HG03139 (cell line): ENCODE measurements around the gene POLR3A.
"Not testable (repeated sequence)": the region's sequence is repeated elsewhere in the genome, so short reads cannot be mapped to it uniquely, and the experiment has no call there.

ENCODE experiments used
- ATAC-seq: cut with Tn5 transposase; IDR thresholded peaks from one replicate; pipeline ENCODE4 v1.9.1; 2021; ENCODE audit not compliant: unreplicated experiment

POLR3A gene

DNA sequence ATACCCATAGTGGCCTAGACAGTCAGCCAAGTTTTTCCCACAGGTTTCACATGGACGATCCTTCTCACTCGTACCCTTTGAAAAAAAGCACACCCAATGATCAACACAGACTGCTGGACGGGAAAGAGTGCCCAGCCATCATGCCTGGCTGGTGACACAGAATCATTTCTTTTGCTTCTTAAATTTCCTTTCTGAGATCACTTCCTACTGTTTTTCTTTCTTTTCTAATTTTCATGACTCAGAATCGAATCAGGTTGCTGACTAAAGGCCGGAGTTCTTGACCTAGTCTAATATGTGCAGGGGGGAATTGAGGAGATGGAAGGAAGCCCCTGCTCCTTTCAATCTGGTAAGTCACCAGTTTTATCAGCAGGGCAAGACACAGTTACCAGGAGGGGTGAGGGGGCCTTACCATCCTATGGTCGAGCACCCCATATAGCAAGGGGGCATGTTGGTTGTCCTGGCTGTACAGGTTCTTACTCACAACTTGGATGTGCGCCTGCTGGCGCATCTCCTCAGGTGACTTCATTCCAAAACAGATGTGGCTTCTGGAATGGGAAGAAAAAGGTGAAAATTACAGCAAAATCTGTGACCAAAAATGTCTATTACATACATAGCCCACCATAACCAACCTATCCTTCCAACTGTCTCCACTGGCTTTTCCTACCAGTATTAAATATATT is 3.5 kb downstream of the POLR3A start:
- no peak for ATAC-seq

- no peak for ATAC-seq
These were observed 5.6 kb downstream of the POLR3A start for GRCh38 chr10:78023741-78024140.

DNA sequence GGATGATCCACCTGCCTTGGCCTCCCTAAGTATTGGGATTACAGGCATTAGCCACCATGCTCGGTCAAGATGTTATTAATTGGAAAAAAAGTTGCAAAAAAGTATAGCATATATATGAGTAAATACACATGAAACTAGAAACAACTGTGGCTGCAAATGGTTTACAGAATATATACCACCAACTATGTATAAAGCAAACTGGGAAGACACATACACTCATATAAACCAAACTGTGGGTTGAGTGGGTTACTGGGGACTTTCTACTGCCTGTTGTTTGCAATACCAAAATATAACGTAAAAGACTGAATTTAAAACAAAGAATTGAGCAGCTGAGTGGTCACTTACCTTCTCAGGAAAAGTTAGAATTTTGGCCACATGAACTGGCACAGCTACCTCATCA is 8.1 kb downstream of the POLR3A start:
- no peak for ATAC-seq

GRCh38 chr10:78019264-78019663 is 10.1 kb downstream of the POLR3A start:
- no peak for ATAC-seq

GRCh38 chr10:78017856-78018255 is 11.5 kb downstream of the POLR3A start:
- no peak for ATAC-seq

DNA sequence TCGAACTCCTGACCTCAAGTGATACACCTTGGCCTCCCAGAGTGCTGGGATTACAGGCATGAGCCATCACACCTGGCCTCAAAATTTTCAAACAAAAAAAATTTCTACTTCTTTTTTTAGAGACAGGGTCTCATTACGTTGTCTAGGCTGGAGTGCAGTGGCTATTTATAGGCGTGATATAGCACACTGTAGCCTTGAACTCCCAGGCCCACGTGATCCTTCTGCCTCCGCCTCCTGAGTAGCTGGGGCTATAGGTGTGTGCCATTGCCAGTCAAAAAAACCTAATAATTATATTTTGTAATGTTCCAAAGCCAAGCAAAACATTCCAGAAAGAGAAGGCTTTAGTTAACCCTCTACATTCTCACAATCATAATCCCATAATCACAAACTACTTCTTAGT is 13.8 kb downstream of the POLR3A start:
- no peak for ATAC-seq

GRCh38 chr10:78013564-78013963 is 15.8 kb downstream of the POLR3A start:
- ATAC-seq, result no peak

DNA sequence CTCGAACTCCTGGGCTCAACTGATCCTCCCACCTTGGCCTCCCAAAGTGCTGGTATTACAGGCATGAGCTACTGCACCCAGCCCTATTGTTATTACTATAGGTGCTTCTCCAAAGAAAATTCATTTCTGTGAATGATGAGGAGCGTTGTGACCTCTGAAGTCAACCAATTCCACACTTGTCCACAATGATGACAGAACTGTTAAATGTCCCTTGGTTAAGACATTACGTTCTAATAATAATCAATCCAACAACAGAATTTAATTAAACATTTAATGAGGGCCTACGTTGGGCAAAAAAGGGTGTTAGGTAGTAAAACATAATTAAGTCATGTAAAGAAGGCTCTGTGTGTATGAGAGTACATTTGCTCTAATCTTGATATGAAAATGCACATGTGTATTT is 18.2 kb downstream of the POLR3A start:
- ATAC-seq, result no peak

GRCh38 chr10:78010278-78010677 is 19.0 kb downstream of the POLR3A start:
- ATAC-seq, result no peak

GRCh38 chr10:78009662-78010061 is 19.7 kb downstream of the POLR3A start:
- no peak for ATAC-seq

DNA sequence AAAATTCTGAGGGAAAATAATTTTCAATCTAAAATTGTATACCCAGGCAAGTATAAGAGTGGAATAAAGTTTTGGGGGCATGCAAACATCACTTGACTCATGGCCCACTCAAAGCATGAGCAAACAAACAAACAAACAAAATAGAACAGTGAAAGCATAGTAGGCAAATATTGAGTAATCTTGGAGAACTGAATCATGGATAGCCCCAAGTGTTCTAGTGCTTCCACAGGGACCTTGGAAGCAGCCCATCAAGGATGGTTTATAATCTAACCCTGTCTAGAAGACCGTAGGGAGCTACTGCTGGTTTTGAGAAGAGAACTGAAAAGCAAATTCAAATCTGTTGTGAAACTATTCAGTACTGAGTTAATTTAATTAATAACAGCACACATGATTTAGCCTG is 22.1 kb downstream of the POLR3A start:
- ATAC-seq, result no peak

DNA sequence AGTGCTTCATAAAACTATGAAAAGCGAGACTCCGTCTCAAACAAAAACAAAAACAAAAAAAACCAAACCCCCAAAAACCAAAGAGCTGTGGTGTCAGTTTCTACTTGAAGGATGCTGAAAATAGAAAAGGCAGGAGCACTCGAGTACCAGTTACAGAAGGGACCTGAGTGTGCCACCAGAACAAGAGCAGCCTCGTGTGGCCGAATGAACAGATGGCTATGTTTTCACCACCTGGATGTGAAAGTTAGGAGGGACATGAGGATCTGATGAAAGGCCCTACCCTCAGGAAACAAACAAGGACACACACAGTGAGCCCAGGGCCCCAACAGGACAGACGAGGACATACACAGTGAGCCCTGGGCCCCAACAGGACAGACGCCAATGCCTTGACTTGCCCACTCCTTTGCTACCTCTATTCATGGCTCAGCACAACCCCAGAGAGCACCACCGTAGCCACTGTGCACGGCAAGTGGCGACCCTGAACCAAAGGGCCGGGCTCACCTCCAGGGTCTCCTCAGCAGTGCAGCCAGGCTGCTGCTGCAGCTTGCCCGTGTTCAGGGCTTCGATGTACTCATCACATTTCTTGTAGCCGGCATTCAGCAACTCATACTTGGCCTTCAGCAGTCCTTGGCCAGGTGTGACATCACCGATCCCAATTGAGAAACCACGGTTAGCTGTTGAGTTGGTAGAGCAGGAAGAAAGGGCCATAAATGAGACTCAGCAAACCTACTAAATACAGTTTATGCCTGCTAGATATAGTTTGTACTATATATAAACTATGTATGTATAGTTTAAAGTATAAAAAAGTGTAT is 24.9 kb downstream of the POLR3A start:
- no peak for ATAC-seq

DNA sequence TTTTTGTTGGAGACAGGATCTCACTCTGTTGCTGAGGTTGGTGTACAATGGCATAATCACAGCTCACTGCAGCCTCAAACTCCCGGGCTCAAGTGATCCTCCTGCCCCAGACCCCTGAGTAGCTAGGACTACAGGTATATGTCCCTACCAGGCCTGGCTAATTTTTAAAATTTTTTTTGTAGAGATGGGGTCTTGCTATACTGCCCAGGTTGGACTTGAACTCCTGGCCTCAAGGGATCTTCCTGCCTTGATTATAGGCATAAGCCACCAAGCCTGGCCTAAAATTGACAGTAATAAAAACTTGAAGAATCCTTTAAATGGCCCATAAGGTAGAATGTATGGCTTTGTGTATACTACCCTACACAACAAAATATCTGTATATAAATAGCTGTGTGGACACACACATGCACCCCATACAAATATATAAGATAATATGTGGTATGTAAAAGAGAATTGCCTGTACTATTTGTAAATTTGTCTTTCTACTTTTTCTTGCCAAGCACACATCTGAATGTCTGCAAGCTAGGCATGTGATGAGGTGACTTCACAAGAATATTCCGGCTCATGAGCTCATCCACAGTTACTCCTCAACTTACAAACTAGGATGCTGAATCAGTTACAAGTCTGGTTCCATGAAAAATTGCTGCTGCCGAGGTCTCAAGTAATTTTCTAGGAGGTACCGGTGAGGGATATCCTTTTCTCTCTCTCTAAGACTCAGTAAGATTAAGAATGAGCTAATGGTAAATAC is 26.6 kb downstream of the POLR3A start:
- ATAC-seq, result no peak

GRCh38 chr10:78000956-78001472 is 28.3 kb downstream of the POLR3A start:
- no peak for ATAC-seq

- no peak for ATAC-seq
These were observed 29.1 kb downstream of the POLR3A start for GRCh38 chr10:78000206-78000605.

- ATAC-seq, result not testable (repeated sequence)
These were observed 30.5 kb downstream of the POLR3A start for GRCh38 chr10:77998780-77999179.

- ATAC-seq, result no peak
These were observed 35.7 kb downstream of the POLR3A start for GRCh38 chr10:77993620-77994019.

DNA sequence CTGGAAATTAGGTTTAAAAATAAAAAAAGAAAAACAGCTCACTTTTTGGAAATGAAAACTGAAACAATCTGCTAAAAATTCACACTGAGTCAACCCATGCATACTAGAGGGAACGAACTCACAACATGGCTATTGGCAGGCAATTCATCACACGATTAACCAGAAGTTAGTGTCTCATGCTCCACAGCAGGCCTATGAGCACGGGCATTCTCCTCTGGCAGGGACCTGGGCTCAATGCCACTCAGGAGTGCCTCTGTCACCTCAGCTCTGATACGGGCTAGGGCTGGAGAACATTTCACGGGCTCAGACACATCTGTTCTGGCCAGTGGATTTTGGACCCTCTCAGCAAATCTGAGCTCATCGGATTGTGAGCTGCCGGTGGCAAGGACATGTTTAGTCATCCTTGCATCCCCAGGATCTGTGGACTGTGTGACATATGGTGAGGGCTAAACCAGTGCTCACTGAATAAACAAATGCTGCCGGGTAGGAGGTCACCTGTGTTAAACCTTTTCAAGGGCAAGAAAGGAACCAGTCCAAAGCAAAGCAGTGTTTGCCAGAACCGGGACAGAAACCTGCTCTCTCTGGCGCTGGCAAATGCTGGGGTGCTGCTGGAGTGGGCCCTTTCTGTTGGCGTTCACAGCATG is 40.1 kb downstream of the POLR3A start:
- no peak for ATAC-seq

DNA sequence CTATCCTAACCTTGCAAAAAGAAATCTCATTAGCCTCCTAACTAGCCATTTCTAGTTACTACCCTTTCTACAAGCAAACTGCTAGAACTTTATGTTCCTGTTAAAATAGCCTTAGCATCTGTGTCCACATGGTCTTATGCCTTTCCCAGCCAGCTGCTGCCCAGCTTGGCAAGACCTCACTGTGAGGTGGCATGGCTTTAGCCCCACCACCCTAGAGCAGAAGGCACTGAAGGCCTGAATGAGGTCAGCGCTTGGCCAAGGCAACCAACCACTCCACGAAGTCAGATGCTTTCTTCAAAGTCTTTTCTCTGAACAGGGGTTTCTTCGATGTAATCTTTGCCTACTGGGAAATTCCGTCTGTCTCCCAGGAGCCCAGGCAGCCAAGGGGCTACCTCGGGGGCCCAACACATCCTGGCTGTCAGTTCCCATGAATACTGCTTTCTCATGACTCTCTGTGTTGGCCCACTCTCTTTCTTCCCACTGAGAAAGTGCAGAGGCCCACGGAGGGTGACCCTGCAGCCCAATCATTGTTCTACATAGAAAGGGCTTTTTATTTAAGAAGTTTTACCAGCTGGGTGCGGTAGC is 41.6 kb downstream of the POLR3A start:
- ATAC-seq, result no peak

GRCh38 chr10:77984986-77985385 is 44.3 kb downstream of the POLR3A start:
- no peak for ATAC-seq
